Astrocyte of the spinal cord (primary cell): ENCODE measurements around the gene SLC13A3.

Source experiments
- DNase-seq: peaks from one replicate; pipeline ENCODE4 v3.0.0; 2011; ENCODE audit warnings: low read depth, low spot score
- H3K4me3 ChIP-seq: 2 replicates; pipeline ENCODE4 v1.5.1; 2011; ENCODE audit warnings: low read depth, mild to moderate bottlenecking, low read length, moderate library complexity
- CTCF ChIP-seq: IDR thresholded peaks from 2 replicates; pipeline ENCODE4 v1.5.1; 2012; ENCODE audit warnings: low read depth, mild to moderate bottlenecking, low read length, inconsistent platforms
- in situ Hi-C: cut with HindIII; loops from 2 replicates; pipeline ENCODE4 v1.10.0; 2017; ENCODE audit warnings: low sequenced_read_pairs

Gene SLC13A3

GRCh38 chr20:46573788-46574584, 77.3 kb downstream of the SLC13A3 start:
- in situ Hi-C loops, result no loop called here
- H3K4me3 ChIP-seq, result no peak overlapping the region
- no peak for DNase-seq
- no peak for TF ChIP-seq CTCF

DNA sequence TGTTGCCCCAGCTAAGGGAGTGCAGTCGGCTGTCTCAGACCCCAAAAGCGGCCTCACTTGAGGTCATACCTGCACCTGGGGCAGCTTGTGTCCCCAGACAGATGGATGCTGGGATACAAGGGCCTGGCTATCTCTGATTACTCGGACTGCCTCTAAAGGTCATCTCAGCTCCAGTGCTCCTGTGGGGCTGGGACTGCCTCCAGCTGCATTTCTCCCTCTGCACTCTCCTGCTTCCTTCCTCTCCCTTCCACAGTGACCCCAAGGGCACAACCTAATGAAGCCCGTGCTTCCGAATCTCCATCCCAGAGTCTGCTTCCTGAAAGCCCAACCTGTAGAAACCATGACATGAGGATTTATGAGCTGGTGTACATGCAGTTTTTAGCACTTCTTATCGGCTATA, 78.0 kb downstream of the SLC13A3 start:
- no peak overlapping the region for H3K4me3 ChIP-seq
- no peak for TF ChIP-seq CTCF
- in situ Hi-C loops, result no loop called here
- DNase-seq, result no peak

DNA sequence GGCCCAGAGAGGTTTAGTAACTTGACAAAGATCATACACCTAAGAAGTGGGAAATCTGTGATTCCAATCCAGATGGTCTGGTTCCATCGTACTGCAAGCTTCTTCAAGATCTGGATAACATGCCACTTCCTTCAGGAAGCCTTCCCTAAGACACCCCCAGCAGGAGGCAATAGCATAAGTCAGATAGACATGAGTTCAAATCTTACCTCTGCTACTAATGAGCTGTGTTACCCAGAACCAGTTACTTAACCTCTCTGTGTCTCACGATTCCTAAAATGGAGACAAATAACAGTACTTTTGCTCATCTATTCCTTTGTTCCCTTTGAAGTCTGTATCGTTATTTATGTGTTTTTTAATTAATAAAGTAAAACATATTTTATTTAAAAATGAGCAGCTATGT, 78.5 kb downstream of the SLC13A3 start:
- no peak for TF ChIP-seq CTCF
- no peak overlapping the region for H3K4me3 ChIP-seq
- in situ Hi-C loops, result no loop called here
- DNase-seq, result no peak

DNA sequence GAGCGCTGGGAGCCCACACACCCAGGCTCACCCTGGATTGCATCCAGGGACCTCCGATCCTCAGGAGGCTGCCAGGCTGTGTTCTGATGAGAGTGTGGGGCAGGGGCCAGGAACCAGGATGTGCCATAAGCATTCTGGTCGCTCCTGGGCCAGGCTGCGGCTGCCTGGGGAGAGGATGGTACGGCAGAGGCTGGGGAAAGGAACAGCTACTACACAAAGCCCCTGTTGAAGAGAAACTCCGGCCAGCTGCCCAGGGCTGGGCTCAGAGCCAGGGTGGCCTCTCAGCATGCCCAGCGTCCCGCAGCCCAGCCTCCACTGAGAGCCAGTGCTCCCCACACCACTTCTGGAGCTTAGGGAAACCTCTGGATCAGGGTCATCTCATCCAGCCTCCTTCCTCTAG, 79.1 kb downstream of the SLC13A3 start:
- in situ Hi-C loops, result no loop called here
- no peak overlapping the region for H3K4me3 ChIP-seq
- TF ChIP-seq CTCF, result no peak
- DNase-seq, result no peak

DNA sequence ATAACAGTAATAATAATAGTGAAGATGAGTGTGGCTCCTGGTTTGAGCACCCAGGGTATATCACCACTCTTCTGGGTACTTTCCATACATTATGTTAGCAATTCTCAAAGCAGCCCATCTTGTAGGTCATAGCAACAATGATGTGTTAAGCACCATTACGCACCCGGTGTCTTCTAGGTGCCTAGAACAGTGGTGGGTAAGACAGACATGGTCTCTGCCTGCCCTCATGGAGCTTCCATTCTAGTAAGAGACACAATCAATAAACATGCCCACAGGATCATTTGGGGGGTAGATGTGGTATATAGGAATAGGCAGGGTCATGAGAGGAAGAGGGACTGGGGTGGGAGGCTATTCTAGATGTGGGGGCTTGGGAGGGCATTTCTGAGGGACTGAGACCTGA, 79.8 kb downstream of the SLC13A3 start:
- DNase-seq, result no peak
- TF ChIP-seq CTCF, result no peak
- in situ Hi-C loops, result no loop called here
- H3K4me3 ChIP-seq, result no peak overlapping the region

- H3K4me3 ChIP-seq, result no peak overlapping the region
- in situ Hi-C loops, result no loop called here
- no peak for TF ChIP-seq CTCF
- no peak for DNase-seq
Observed at GRCh38 chr20:46570956-46571355, 80.3 kb downstream of the SLC13A3 start.

- in situ Hi-C loops, result no loop called here
- TF ChIP-seq CTCF, result no peak
- H3K4me3 ChIP-seq, result no peak overlapping the region
- no peak for DNase-seq
Observed at GRCh38 chr20:46569961-46570360, 81.3 kb downstream of the SLC13A3 start.
